Measurements from ENCODE around the gene TENT5C.

TENT5C gene

DNA sequence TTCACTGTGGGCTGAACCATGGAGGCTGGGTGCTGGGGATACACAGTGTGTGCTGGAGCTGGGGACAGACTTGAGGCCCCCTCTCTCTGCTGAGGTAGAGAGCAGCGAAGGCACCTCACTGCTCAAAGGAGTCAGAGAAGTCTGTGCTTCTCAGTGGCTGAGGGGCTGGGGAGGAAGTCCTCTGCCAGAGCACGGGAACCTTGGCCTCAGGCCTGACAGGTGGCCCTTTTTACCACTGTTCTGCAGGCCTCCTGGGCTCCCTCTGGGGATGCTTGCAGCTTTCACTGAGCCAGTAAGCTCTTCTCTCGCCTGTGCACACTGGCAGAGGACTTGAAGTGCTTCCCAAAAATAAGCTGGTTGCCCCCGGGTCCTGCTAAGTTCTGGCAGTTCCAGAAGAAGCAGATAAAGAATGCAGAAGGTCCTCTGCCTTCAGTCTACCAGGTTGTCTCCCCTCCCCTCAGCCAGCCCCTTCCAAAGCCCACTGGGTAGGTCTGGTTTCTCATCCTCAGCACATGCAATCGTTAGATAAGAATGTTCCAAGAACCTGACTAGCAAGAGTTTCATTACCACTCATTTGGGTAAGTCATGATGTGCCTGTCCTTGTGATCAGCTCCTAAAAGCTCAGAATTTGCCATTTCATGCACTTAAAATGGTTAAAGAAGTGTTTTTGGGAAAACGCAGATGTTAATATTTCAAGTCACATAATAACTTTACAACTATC, 53.9 kb downstream of the TENT5C start:
- no peak for DNase-seq

DNA sequence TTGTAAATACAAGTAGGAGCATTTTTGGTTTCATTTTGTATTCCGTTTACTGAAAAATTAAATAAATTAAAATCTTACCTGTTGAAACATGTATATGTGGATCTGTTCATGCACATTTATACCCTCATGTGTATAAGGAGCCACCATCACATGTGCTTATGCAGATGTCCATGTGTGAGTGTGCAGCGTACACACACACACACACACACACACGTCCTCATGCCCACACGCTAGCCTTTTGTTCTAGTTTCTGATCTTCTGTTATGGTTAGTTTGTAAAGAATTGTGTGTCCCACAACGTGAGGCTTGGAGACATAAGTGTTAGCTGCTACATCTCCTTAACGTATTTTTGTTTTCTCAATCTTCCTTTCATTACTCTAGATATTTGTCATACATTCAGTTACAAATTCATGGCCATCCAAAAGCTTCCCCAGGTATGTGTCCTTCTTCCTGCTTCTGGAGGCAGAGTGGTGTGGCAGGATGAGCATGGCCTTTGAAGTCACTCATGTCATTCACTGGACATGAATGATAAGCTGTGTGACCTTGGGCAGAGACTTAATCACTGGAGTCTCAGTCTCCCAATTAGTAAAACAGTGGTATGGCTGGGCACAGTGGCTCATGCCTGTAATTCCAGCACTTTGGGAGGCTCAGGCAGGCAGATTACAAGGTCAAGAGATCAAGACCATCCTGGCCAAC, 54.6 kb downstream of the TENT5C start:
- no peak for DNase-seq

DNA sequence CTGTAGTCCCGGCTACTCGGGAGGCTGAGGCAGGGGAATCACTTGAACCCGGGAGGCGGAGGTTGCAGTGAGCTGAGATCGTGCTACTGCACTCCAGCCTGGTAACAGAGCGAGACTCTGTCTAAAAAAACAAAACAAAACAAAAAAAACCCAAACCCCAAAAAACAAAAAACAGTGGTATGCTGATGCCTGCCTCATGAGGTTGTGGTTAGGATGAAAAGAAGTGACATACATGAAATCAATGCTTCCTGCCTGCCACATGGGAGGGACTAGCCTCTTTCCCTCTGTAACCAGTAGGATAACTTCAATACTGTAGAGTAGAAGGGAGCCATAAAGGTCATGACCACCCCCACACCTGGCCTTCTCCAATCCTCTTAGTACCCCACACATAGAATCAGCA, 55.2 kb downstream of the TENT5C start:
- no peak for DNase-seq

DNA sequence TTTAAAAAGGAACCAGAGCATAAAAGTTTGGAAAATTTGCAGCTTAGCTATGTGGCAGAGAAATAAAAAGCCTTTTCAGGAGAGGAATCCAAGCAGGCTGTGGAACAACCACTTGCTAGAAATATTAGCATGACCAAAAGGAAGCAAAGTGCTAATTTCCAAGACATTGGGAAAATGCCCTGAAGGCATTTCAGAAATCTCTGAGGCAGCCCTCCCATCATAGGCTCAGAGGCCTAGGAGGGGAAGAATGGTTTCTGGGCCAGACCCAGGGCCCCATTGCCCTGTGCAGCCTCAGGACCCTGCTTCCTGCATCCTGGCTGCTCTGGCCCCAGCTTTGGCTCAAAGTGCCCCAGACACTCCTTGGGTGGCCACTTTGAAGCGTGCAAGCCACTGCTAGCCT, 56.8 kb downstream of the TENT5C start:
- DNase-seq, result no peak

DNA sequence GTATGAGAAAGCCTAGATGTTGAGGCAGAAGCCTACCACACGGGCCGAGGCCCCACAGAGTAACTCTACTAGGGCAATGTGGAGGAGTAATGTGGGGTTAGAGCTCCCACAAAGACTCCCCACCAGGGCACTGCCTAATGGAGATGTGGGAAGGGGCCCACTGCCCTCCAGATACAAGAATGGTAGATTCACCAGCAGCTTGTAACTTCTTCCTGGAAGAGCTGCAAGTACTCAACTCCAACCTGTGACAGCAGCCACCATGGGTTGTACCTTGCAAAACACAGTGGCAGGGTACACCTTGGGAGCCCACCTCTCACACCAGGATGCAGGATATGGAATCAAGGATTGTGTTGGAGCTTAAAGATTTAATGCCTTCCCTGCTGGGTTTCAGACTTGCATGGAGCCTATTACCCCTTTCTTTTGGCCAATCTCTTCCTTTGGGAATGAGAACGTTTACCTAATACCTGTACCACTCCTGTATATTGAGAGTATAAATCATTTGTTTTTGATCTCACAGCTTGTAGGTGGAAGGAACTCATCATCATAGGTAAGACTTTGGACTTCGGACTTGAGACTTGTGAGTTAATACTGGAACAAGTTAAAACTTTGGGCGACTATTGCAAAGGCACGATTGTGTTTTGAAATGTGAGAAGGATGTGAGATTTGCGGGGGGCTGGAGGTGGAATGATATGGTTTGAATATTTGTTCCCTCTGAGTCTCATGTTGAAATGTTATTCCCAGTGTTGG, 57.5 kb downstream of the TENT5C start:
- DNase-seq, result no peak

DNA sequence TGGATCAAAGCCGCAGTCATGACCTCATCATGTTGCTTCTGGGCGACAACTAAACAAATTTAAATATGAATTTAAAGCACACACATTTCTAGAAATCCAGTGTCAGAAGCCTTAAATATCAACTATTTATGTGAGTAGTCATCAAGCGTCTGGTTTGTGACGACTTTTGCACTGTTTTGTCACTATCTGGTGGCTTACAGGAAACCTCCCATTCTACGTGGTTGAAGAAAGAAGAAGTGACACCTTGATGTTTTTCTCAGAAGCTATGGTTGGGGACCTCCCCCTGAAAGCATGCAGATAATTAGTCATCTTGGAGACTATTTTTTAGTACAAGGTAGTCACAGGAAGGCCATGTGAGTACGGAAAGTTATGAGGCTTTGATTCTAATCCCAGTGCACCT, 58.5 kb downstream of the TENT5C start:
- DNase-seq, result peak; percentile 37

DNA sequence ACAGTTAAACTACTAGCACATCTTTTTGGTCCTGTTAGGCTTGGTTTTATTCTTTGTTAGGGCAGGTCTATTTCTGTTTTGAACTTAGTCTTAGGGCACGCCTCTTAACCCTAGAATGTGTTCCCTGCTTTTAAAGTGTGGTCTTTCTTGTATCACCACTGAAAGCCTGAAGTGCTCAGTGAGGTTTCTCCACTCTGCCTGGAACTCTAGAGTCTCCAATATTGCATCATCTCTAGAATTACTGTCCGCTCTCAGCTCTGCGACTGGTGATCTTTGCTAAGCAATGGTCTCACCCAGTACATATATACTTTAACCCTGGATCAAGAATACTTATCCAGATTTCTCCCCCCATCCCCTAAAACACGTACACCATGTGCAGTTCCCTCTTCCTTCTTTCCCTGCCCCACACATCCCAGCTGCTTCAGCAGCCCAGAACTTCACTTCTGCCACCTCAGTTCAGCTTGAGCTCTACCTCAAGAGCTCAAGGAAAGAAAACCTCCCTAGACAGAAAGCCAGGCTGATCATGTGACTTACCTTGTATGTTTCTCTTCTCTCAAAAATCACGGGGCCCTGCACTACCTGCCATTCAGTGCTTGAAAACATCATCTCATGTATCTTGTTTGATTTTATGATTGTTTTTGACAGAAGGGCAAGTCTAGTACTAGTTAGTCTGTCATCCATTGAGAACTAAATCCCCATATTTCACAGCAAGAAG, 59.9 kb downstream of the TENT5C start:
- DNase-seq, result no peak

DNA sequence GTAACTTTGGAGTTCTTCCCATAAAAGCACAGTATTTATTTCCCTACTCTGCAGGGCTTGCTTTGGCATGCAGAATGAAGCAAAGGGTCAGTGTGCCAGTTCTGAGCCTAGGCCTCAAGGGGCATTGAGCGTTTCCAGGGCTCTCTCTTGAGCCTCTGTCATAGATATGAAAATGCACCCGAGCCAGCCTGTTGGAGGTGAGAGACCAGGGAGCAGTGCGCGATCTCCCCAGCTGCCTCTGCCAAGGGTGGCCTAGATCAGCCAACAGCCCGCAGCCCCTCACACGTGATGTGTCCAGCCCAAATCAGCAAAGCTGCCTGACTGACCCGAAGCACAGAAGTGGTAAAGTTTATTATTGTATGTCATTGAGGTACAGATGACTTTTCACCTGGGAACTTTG, 63.7 kb downstream of the TENT5C start:
- DNase-seq, result no peak

DNA sequence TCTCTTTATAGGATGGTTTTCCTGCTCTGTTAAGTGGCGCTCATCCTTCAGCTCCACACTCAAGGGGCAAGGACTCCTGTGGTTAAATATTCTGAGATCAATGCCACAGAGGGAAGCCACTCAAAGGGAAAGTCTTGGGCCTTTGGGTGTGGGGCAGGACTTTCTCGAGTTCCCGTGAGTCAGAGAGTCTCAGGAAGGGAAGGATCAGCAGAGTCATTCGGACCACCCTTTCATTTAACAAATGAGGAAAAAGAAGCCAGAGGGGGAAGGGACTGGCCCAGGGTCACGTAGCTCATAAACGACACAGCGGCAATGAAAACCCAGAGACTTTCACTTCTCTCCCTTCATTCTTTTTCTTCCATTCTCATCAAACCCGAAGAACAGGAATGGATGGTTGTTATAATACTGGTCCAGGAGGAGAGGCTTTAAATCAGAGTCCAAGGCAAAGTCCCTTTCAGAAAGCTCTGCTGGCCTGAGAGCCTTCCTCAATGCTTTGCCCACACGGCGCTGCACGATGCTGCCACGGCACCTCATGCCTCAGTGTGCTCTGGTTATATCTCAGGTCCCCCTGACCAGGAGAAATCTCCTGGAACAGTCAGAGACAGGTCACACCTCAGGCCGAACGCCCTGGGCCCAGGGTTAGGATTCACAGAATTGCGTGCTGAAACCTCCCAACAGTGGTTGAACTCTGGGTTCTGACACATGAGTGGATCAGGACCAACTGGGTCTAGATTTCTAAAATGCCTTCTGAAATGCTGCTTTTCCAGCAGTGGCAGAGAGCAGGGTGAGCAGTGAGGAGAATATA, 65.3 kb downstream of the TENT5C start:
- no peak for DNase-seq

DNA sequence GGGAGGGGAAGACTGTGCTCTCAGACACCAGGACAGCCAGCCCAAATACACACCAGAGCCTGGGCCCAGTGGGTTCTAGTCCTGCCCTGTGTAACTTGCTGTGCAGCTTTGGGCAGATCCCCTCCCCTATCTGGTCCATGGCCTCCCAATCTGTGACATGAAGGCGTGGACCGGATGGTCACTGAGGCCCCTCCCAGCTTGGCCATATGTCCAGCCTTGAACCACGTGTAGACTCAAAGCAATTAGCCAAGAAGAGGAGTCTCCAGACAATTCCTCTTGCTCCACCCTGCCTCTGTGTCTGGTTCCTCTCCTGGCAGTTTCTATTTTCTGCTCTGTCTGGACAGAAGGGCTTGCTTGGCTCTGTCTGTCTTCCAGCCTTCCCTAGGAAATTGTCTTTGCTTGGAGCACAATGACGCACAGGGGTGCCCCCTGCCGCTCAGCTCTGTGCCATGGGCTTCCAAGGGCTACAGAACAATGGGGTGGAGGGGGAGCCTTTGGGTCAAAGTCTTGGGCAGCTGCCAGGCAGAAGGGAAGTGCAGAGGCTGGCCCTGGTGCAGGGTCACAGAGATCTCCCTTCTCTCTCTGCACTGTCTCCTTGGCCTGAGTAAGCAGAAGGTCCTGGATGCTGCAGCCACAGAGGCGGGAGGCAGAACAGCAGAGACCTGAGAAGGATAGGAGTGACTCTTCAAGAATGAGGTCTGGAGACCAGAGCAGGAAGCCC, 66.1 kb downstream of the TENT5C start:
- DNase-seq, result no peak

DNA sequence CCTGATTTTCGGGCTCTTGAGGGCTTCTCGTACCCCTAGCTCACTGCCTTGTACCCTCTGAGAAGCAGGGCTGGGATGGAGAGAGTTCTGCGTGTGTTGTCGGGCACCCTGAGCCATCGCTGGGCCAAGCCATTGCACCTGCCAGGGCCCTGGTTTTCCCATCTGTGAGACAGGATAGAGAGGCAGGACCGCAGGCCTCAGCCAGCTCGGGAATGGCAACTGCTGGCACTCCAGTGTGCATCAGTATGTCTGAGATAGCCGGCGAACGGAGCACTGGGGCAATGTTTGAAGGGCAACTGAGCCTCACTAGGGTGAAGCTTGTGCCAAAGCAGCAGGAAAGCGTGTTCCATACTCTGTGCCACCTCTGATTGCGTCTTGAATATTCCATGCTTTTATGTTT, 66.9 kb downstream of the TENT5C start:
- DNase-seq, result no peak

DNA sequence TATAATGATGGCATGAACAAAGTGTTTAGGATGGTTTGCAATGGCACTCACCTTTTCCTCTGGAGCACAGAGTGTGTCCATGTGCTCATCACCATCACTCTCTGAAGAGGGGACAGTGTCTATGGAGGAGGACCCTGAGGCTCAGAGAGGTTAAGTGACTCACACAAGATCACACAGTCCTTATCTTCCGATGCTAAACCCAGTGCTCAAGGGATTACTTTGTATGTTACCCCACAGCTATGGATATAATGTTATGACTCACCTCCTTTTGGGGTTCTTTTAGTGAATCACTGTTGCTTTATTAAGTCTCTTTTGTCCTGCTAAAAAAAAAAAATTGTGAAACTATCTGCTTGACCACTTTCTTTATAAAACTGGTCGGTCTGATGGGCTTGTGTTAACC, 67.6 kb downstream of the TENT5C start:
- DNase-seq, result no peak

DNA sequence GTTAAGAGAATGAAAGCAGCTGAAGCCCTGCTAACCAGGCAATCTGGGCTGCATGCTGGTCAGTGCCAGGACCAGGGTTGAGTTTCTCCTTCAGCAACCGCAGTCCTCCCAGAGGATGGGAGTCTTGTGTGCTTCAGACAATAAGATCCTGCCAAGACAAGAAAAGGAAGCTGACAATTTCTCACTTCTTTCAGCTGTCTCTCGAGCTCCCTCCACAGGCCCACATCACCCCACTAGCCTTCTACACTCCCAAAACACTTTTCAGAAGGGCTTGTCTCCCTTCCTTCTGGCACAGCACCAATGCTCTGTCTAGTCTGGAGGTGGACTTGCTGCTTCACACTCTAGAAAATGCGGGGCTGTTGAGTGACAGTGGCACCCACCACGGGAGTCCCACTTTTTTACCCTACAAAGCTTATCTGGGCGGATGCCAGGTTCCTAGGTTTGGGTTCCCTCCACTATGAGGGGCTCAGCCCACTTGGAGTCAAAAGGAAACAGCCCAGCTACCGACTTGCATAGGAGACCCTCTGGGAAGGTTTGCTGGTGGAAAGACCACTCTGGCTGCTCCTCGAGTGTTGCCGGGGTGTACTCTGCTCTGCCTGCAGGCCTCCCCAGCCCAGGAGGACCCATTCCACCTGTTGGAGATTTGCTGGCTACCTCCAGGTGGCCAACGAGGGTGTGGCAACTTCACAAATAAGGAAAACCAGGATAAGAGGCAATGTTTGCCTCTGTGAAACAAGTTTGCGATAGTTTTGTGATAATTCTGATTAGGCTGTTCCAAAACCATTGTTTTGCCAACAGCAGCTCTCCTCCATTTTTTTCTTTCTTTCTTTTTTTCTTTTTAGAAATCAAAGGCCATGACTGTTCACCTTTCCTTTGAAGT, 68.9 kb downstream of the TENT5C start:
- peak; percentile 58 for DNase-seq

DNA sequence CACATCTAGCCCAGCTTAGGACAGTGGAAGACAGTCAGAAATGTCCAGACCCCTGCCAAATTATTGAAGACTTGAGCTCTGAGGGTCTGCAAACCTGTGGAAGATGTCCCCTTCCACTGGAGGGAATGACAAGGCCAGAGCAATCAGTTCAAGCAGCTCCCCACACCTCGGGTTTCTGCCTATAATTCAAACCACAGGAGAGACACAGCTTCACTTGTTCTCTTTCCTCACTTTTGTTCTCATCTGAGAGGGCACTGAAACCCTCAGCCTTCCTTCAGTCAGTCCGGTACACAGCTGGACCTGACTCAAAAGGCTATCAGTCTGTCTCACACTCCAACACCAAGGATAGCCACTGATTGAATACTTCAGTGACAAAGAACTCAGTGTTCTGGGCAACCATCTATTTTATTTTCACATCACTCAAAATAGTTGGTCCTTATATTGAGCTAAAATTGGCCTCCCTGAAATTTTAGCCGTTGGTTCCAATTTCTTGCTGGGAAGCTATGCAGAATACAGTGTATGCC, 70.1 kb downstream of the TENT5C start:
- no peak for DNase-seq

DNA sequence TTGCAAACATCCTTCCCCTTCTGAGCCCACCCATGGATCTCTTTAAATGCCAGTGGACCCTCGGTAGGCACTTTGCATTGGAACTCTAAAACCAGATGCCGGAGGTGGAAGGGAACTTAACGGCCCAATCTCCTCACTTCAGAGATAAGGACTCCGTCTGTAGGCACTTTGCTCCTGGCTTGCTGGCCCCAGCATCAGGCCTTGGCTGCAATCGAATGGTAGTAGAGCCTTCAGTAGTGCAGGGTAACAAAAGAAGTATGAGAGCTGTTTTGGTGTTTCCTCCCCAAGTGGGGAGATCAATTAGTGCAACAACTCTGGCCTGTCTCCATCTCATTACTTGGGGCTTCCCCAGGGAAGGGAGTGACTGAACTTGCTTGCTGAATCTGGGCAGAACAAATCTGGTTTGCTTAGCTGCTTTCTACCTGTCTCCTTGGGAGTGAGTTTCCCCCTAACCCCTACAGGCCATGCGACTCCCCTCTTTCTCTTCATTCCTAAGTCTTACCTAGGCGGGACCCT, 70.8 kb downstream of the TENT5C start:
- DNase-seq, result no peak
